Neural cell (in vitro differentiated cells): ENCODE results near the gene SDC3. TPM values are rescaled to one million over a fixed set of nuclear protein-coding genes. Genes with fewer than 3 reads are reported as not detected.

Experiments used
- H2AFZ ChIP-seq: fragments of 200-600, 300-800 bp; sonication (generic), shearing (Covaris generic); 2 replicates; pipeline ENCODE4 v1.6.0; 2014; ENCODE audit warnings: low read depth, mild to moderate bottlenecking, antibody characterized with exemption, low read length, moderate library complexity
- H3F3A ChIP-seq: fragments of 200-600 bp; shearing (Covaris generic); 2 replicates; pipeline ENCODE4 v1.6.1; 2016; ENCODE audit warnings: mild to moderate bottlenecking, moderate library complexity, mixed read lengths, antibody characterized with exemption, low read length; ENCODE audit not compliant: insufficient read depth, poor library complexity, severe bottlenecking
- H3K27ac ChIP-seq: fragments of 200-600, 300-800 bp; sonication (generic), shearing (Covaris generic); 2 replicates; pipeline ENCODE4 v1.5.1; 2014; ENCODE audit warnings: mild to moderate bottlenecking, low read length, moderate library complexity
- H3K27me3 ChIP-seq: fragments of 300-800, 200-600 bp; sonication (generic), shearing (Covaris generic); 2 replicates; pipeline ENCODE4 v1.6.0; 2014; ENCODE audit warnings: mild to moderate bottlenecking, low read depth, low read length, moderate library complexity; ENCODE audit not compliant: insufficient read depth
- H3K36me3 ChIP-seq: fragments of 300-800, 200-600 bp; sonication (generic), shearing (Covaris generic); 2 replicates; pipeline ENCODE4 v1.5.1; 2014; ENCODE audit warnings: mild to moderate bottlenecking, antibody characterized with exemption, low read length, moderate library complexity; ENCODE audit not compliant: insufficient read depth
- H3K4me2 ChIP-seq: fragments of 300-800, 200-600 bp; sonication (generic), shearing (Covaris generic); 2 replicates; pipeline ENCODE4 v1.6.0; 2014; ENCODE audit warnings: mild to moderate bottlenecking, low read length
- H3K4me3 ChIP-seq: fragments of 300-800, 200-600 bp; sonication (generic), shearing (Covaris generic); 2 replicates; pipeline ENCODE4 v1.5.1; 2014; ENCODE audit warnings: mild to moderate bottlenecking, low read length, moderate library complexity
- H3K79me2 ChIP-seq: fragments of 200-600 bp; shearing (Covaris generic); replicated peaks from 2 replicates; pipeline ENCODE4 v1.6.0; 2014; ENCODE audit warnings: mild to moderate bottlenecking, low read length, moderate library complexity; ENCODE audit not compliant: insufficient read depth
- H3K9ac ChIP-seq: fragments of 300-800, 200-600 bp; sonication (generic), shearing (Covaris generic); 2 replicates; pipeline ENCODE4 v1.6.1; 2016; ENCODE audit warnings: mild to moderate bottlenecking, low read length, mixed read lengths
- H3K9me2 ChIP-seq: fragments of 200-600 bp; shearing (Covaris generic); 2 replicates; pipeline ENCODE4 v1.6.1; 2016; ENCODE audit warnings: mild to moderate bottlenecking, low read length, mixed read lengths; ENCODE audit not compliant: insufficient read depth
- H3K9me3 ChIP-seq: fragments of 200-600, 300-800 bp; sonication (generic), shearing (Covaris generic); 2 replicates; pipeline ENCODE4 v1.6.1; 2016; ENCODE audit warnings: mild to moderate bottlenecking, mixed run types, low read length, moderate library complexity, mixed read lengths
- H4K20me1 ChIP-seq: fragments of 200-600 bp; shearing (Covaris generic); 2 replicates; pipeline ENCODE4 v1.6.1; 2016; ENCODE audit warnings: mild to moderate bottlenecking, mixed run types; ENCODE audit not compliant: insufficient read depth
- CTCF ChIP-seq: fragments of 450-650 bp; IDR thresholded peaks from 2 replicates; pipeline ENCODE4 v1.5.1; 2014; ENCODE audit warnings: antibody characterized with exemption, mild to moderate bottlenecking, moderate library complexity; ENCODE audit not compliant: poor library complexity, severe bottlenecking
- EP300 ChIP-seq: fragments of 450-650 bp; conservative IDR thresholded peaks from 2 replicates; pipeline ENCODE4 v1.6.1; 2014; ENCODE audit warnings: antibody characterized with exemption, mild to moderate bottlenecking, moderate library complexity; ENCODE audit not compliant: poor library complexity, severe bottlenecking
- EZH2 ChIP-seq: fragments of 200-600, 300-800 bp; shearing (Covaris generic), sonication (generic); IDR thresholded peaks from 2 replicates; pipeline ENCODE4 v1.6.1; 2014; ENCODE audit warnings: antibody characterized with exemption, low read length, borderline replicate concordance, mild to moderate bottlenecking; ENCODE audit not compliant: insufficient read depth, poor library complexity, severe bottlenecking
- MXI1 ChIP-seq: fragments of 450-650 bp; conservative IDR thresholded peaks from 2 replicates; pipeline ENCODE4 v1.6.1; 2014; ENCODE audit warnings: antibody characterized with exemption, mild to moderate bottlenecking; ENCODE audit not compliant: poor library complexity, severe bottlenecking
- POLR2AphosphoS5 ChIP-seq: IDR thresholded peaks from 2 replicates; pipeline ENCODE4 v1.6.1; 2012
- RAD21 ChIP-seq: fragments of 450-650 bp; conservative IDR thresholded peaks from 2 replicates; pipeline ENCODE4 v1.6.1; 2014; ENCODE audit warnings: antibody characterized with exemption, mild to moderate bottlenecking, moderate library complexity
- SMC3 ChIP-seq: fragments of 450-650 bp; conservative IDR thresholded peaks from 2 replicates; pipeline ENCODE4 v1.6.1; 2014; ENCODE audit warnings: antibody characterized with exemption, mild to moderate bottlenecking, moderate library complexity; ENCODE audit not compliant: poor library complexity
- TAF1 ChIP-seq: IDR thresholded peaks from 2 replicates; pipeline ENCODE4 v1.6.1; 2012; ENCODE audit warnings: low read depth
- polyA plus RNA-seq: library from polyadenylated mRNA; depleted of rRNA; stranded (reverse); fragments of >200 nt; gene quantifications from 2 replicates; pipeline ENCODE4 v1.2.3, GENCODE V29; 2014
- TF ChIP-seq, protein P1 (sequence below): IDR thresholded peaks from 2 replicates; pipeline ENCODE4 v1.6.1; 2012; ENCODE audit warnings: borderline replicate concordance

The SDC3 gene
- polyA plus RNA-seq, 1 donor from 2014 or later: 55.2 TPM

- no peak overlapping the region for H3K27ac ChIP-seq
- H3K4me3 ChIP-seq: no peak overlapping the region
- no peaks in the 10 kb centered on the region for H3K36me3 ChIP-seq
- no peak overlapping the region for H2AFZ ChIP-seq
- H3F3A ChIP-seq: no peaks in the 10 kb centered on the region
- no peaks in the 10 kb centered on the region for H3K9me3 ChIP-seq
- H3K79me2 ChIP-seq: no peaks in the 10 kb centered on the region
- no peaks in the 10 kb centered on the region for H3K27me3 ChIP-seq
- H3K9me2 ChIP-seq: no peaks in the 10 kb centered on the region
- H3K9ac ChIP-seq: no peak overlapping the region
- TF ChIP-seq MXI1 (no peak), EZH2 (no peak), POLR2AphosphoS5 (no peak), EP300 (no peak), CTCF (no peak), SMC3 (no peak), TAF1 (no peak), RAD21 (no peak)
- TF ChIP-seq, protein P1, sequence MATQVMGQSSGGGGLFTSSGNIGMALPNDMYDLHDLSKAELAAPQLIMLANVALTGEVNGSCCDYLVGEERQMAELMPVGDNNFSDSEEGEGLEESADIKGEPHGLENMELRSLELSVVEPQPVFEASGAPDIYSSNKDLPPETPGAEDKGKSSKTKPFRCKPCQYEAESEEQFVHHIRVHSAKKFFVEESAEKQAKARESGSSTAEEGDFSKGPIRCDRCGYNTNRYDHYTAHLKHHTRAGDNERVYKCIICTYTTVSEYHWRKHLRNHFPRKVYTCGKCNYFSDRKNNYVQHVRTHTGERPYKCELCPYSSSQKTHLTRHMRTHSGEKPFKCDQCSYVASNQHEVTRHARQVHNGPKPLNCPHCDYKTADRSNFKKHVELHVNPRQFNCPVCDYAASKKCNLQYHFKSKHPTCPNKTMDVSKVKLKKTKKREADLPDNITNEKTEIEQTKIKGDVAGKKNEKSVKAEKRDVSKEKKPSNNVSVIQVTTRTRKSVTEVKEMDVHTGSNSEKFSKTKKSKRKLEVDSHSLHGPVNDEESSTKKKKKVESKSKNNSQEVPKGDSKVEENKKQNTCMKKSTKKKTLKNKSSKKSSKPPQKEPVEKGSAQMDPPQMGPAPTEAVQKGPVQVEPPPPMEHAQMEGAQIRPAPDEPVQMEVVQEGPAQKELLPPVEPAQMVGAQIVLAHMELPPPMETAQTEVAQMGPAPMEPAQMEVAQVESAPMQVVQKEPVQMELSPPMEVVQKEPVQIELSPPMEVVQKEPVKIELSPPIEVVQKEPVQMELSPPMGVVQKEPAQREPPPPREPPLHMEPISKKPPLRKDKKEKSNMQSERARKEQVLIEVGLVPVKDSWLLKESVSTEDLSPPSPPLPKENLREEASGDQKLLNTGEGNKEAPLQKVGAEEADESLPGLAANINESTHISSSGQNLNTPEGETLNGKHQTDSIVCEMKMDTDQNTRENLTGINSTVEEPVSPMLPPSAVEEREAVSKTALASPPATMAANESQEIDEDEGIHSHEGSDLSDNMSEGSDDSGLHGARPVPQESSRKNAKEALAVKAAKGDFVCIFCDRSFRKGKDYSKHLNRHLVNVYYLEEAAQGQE: no peak
- H4K20me1 ChIP-seq: no peaks in the 10 kb centered on the region
- no peak overlapping the region for H3K4me2 ChIP-seq
Observed at GRCh38 chr1:30837653-30838052, 70.9 kb downstream of the SDC3 start.

DNA sequence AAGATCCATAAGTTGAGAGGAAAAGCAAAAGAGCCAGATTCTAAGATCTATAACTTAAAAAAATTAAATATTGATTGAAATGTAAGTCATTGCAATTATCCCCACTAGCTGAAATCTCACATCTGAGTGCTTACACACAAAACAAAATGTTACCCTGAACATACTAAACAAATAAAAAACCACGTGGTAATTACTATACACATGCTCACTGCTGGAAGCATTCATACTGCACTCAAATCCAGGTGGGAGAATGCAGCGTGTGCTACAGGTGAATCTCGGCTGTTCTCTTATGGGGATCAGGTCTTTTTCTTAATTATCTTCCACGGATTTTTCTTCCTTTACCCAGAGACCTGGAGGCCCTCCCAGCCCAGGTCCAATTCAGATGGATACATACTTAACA is 74.3 kb downstream of the SDC3 start:
- H3K4me3 ChIP-seq: no peak overlapping the region
- H2AFZ ChIP-seq: no peak overlapping the region
- H3K9me2 ChIP-seq: no peaks in the 10 kb centered on the region
- H3K9ac ChIP-seq: no peak overlapping the region
- no peaks in the 10 kb centered on the region for H3K36me3 ChIP-seq
- no peaks in the 10 kb centered on the region for H3F3A ChIP-seq
- TF ChIP-seq EP300 (no peak), EZH2 (no peak), POLR2AphosphoS5 (no peak), SMC3 (no peak), MXI1 (no peak), CTCF (no peak), RAD21 (no peak), TAF1 (no peak)
- TF ChIP-seq, protein P1: no peak
- no peaks in the 10 kb centered on the region for H3K27me3 ChIP-seq
- H3K79me2 ChIP-seq: no peaks in the 10 kb centered on the region
- no peaks in the 10 kb centered on the region for H4K20me1 ChIP-seq
- no peak overlapping the region for H3K4me2 ChIP-seq
- no peak overlapping the region for H3K27ac ChIP-seq
- no peaks in the 10 kb centered on the region for H3K9me3 ChIP-seq
